ENCODE data around the gene SLC29A2. TPM values are rescaled to one million over a fixed set of nuclear protein-coding genes. Genes with fewer than 3 reads are reported as not detected.

SLC29A2 gene
- total RNA-seq, 1 experiment from 2014 or later, result 30.2 TPM

DNA sequence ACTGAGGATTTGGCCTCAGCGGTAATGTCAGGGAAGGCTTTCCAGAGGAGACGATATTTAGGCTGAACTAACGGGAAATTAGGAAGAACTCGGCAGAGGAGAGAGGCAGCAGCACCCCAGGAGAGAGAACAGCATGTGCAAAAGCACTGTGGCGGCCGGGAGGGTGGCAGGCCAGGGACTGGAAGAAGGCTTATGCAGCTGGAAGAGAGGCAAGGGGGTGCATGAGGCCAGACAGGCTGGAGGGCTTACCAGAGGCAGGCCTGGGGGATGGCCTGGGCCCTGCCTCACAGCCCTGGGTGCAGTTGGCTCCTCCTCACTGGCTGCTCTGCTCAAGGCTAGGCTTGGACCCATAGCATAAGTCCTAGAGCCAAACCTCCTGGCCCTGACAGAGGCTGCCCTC lies 41.6 kb upstream of the SLC29A2 start:
- H3K36me3 Mint-ChIP-seq, result no peaks in the 10 kb centered on the region
- DNase-seq (ENCODE audit: low spot score), result no peak
- ChIA-PET CTCF (interaction anchor here (0.7 to 2.1 kb wide), 3 partner anchors 24 to 66 kb away, joined by 3 to 11 read pairs (median 3); partner anchors contain the start of gene MRPL11), POLR2A (interaction anchor here (0.6 kb wide), 1 partner anchor 101 kb away, joined by 3 read pairs; no protein-coding TSS in a partner anchor)
- no peak for TF ChIP-seq TP53 (CRISPR knock-in tag; IDR thresholded peaks at IDR 0.05)
- no peak for TF ChIP-seq MYBL2 (CRISPR knock-in tag; IDR thresholded peaks at IDR 0.05)
- TF ChIP-seq, protein P1, sequence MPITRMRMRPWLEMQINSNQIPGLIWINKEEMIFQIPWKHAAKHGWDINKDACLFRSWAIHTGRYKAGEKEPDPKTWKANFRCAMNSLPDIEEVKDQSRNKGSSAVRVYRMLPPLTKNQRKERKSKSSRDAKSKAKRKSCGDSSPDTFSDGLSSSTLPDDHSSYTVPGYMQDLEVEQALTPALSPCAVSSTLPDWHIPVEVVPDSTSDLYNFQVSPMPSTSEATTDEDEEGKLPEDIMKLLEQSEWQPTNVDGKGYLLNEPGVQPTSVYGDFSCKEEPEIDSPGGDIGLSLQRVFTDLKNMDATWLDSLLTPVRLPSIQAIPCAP (CRISPR knock-in tag; IDR thresholded peaks at IDR 0.05), result no peak
- TF ChIP-seq MXD4 (CRISPR knock-in tag; IDR thresholded peaks at IDR 0.05; ENCODE audit: borderline replicate concordance), result no peak
- ATAC-seq, result no peak
- H3K4me3 Mint-ChIP-seq, result no peak overlapping the region
- H3K9me3 Mint-ChIP-seq, result no peaks in the 10 kb centered on the region
- peaks cover 25% of the 10 kb centered on the region for H3K27me3 Mint-ChIP-seq (ENCODE audit: low read depth)
- peak overlapping the region; percentile 54; the same call in 1 of the 2 replicates for H3K27ac Mint-ChIP-seq
- peaks cover 38% of the 10 kb centered on the region for H3K4me1 Mint-ChIP-seq

DNA sequence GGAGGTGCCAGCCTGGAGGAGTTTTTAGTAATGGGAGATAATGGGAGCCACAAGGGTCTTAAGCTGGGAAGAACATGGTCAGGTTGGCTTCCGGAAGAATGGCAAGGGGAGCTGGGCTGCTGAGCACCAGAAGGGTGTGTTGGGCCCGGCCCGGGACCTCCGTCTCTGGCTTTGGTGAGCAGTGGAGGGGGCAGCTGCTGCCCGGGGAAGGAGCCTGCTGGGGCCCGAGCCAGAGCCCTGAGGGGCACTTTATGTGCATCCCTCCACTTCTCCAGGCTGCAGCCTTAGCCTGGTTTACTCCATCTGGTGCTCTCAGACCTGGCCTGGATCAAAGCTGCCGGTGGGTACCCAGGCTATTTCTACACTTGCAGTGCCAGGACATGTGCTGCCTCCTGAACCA lies 40.5 kb upstream of the SLC29A2 start:
- ATAC-seq, result no peak
- Mint-ChIP-seq H3K4me3 (no peak overlapping the region), H3K27me3 (ENCODE audit: low read depth) (peaks cover 16% of the 10 kb centered on the region), H3K4me1 (peaks cover 29% of the 10 kb centered on the region), H3K9me3 (no peaks in the 10 kb centered on the region), H3K36me3 (no peaks in the 10 kb centered on the region), H3K27ac (0 out of 2 replicates have a peak overlapping the region, but pooled peaks have one; percentile 8)
- ChIA-PET CTCF (interaction anchor here (0.9 to 4.1 kb wide), 5 partner anchors 9 to 83 kb away, joined by 3 to 36 read pairs (median 6); partner anchors contain the start of genes MRPL11 and NPAS4), POLR2A (interaction anchor here (1.6 kb wide), 1 partner anchor 9 kb away, joined by 6 read pairs; no protein-coding TSS in a partner anchor)
- no peak for DNase-seq (ENCODE audit: low spot score)
- TF ChIP-seq, protein P2, sequence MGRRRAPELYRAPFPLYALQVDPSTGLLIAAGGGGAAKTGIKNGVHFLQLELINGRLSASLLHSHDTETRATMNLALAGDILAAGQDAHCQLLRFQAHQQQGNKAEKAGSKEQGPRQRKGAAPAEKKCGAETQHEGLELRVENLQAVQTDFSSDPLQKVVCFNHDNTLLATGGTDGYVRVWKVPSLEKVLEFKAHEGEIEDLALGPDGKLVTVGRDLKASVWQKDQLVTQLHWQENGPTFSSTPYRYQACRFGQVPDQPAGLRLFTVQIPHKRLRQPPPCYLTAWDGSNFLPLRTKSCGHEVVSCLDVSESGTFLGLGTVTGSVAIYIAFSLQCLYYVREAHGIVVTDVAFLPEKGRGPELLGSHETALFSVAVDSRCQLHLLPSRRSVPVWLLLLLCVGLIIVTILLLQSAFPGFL (CRISPR knock-in tag; IDR thresholded peaks at IDR 0.05; ENCODE audit: borderline replicate concordance), result no peak
- TF ChIP-seq, protein P3, sequence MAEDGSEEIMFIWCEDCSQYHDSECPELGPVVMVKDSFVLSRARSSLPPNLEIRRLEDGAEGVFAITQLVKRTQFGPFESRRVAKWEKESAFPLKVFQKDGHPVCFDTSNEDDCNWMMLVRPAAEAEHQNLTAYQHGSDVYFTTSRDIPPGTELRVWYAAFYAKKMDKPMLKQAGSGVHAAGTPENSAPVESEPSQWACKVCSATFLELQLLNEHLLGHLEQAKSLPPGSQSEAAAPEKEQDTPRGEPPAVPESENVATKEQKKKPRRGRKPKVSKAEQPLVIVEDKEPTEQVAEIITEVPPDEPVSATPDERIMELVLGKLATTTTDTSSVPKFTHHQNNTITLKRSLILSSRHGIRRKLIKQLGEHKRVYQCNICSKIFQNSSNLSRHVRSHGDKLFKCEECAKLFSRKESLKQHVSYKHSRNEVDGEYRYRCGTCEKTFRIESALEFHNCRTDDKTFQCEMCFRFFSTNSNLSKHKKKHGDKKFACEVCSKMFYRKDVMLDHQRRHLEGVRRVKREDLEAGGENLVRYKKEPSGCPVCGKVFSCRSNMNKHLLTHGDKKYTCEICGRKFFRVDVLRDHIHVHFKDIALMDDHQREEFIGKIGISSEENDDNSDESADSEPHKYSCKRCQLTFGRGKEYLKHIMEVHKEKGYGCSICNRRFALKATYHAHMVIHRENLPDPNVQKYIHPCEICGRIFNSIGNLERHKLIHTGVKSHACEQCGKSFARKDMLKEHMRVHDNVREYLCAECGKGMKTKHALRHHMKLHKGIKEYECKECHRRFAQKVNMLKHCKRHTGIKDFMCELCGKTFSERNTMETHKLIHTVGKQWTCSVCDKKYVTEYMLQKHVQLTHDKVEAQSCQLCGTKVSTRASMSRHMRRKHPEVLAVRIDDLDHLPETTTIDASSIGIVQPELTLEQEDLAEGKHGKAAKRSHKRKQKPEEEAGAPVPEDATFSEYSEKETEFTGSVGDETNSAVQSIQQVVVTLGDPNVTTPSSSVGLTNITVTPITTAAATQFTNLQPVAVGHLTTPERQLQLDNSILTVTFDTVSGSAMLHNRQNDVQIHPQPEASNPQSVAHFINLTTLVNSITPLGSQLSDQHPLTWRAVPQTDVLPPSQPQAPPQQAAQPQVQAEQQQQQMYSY (CRISPR knock-in tag; IDR thresholded peaks at IDR 0.05), result no peak
- no peak for TF ChIP-seq ZNF396 (CRISPR knock-in tag; IDR thresholded peaks at IDR 0.05; ENCODE audit: borderline replicate concordance)
- TF ChIP-seq, protein P4, sequence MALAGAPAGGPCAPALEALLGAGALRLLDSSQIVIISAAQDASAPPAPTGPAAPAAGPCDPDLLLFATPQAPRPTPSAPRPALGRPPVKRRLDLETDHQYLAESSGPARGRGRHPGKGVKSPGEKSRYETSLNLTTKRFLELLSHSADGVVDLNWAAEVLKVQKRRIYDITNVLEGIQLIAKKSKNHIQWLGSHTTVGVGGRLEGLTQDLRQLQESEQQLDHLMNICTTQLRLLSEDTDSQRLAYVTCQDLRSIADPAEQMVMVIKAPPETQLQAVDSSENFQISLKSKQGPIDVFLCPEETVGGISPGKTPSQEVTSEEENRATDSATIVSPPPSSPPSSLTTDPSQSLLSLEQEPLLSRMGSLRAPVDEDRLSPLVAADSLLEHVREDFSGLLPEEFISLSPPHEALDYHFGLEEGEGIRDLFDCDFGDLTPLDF (CRISPR knock-in tag; IDR thresholded peaks at IDR 0.05), result no peak
- TF ChIP-seq, protein P5, sequence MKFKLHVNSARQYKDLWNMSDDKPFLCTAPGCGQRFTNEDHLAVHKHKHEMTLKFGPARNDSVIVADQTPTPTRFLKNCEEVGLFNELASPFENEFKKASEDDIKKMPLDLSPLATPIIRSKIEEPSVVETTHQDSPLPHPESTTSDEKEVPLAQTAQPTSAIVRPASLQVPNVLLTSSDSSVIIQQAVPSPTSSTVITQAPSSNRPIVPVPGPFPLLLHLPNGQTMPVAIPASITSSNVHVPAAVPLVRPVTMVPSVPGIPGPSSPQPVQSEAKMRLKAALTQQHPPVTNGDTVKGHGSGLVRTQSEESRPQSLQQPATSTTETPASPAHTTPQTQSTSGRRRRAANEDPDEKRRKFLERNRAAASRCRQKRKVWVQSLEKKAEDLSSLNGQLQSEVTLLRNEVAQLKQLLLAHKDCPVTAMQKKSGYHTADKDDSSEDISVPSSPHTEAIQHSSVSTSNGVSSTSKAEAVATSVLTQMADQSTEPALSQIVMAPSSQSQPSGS (CRISPR knock-in tag; IDR thresholded peaks at IDR 0.05; ENCODE audit: borderline replicate concordance, low read depth), result no peak
- TF ChIP-seq ZNF317 (CRISPR knock-in tag; IDR thresholded peaks at IDR 0.05; ENCODE audit: borderline replicate concordance, low read depth), result no peak
- TF ChIP-seq SMAD3 (CRISPR knock-in tag; IDR thresholded peaks at IDR 0.05; ENCODE audit: borderline replicate concordance), result no peak
- TF ChIP-seq NFE2L1 (CRISPR knock-in tag; IDR thresholded peaks at IDR 0.05), result no peak
- TF ChIP-seq JAZF1 (CRISPR knock-in tag; IDR thresholded peaks at IDR 0.05), result no peak
- TF ChIP-seq, protein P6, sequence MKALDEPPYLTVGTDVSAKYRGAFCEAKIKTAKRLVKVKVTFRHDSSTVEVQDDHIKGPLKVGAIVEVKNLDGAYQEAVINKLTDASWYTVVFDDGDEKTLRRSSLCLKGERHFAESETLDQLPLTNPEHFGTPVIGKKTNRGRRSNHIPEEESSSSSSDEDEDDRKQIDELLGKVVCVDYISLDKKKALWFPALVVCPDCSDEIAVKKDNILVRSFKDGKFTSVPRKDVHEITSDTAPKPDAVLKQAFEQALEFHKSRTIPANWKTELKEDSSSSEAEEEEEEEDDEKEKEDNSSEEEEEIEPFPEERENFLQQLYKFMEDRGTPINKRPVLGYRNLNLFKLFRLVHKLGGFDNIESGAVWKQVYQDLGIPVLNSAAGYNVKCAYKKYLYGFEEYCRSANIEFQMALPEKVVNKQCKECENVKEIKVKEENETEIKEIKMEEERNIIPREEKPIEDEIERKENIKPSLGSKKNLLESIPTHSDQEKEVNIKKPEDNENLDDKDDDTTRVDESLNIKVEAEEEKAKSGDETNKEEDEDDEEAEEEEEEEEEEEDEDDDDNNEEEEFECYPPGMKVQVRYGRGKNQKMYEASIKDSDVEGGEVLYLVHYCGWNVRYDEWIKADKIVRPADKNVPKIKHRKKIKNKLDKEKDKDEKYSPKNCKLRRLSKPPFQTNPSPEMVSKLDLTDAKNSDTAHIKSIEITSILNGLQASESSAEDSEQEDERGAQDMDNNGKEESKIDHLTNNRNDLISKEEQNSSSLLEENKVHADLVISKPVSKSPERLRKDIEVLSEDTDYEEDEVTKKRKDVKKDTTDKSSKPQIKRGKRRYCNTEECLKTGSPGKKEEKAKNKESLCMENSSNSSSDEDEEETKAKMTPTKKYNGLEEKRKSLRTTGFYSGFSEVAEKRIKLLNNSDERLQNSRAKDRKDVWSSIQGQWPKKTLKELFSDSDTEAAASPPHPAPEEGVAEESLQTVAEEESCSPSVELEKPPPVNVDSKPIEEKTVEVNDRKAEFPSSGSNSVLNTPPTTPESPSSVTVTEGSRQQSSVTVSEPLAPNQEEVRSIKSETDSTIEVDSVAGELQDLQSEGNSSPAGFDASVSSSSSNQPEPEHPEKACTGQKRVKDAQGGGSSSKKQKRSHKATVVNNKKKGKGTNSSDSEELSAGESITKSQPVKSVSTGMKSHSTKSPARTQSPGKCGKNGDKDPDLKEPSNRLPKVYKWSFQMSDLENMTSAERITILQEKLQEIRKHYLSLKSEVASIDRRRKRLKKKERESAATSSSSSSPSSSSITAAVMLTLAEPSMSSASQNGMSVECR (CRISPR knock-in tag; IDR thresholded peaks at IDR 0.05; ENCODE audit: borderline replicate concordance), result no peak
- no peak for TF ChIP-seq OVOL2 (CRISPR knock-in tag; IDR thresholded peaks at IDR 0.05; ENCODE audit: borderline replicate concordance)
- no peak for TF ChIP-seq GTF2I (CRISPR knock-in tag; conservative IDR thresholded peaks at IDR 0.05)

All from WTC11 (cell line).